Rectal smooth muscle tissue (tissue), 1 donor: ENCODE results near the gene NEK5.
"Not testable (repeated sequence)": the region's sequence is repeated elsewhere in the genome, so short reads cannot be mapped to it uniquely, and the experiment has no call there.

Experiments
- H3K27ac ChIP-seq: one replicate; pipeline ENCODE4 v1.7.0; 2013; ENCODE audit warnings: low read depth, low read length, inconsistent platforms
- H3K27me3 ChIP-seq: one replicate; pipeline ENCODE4 v1.7.0; 2013; ENCODE audit warnings: low read length; ENCODE audit not compliant: control insufficient read depth, insufficient read depth
- H3K36me3 ChIP-seq: one replicate; pipeline ENCODE4 v1.7.0; 2013; ENCODE audit warnings: low read length; ENCODE audit not compliant: control insufficient read depth, insufficient read depth
- H3K4me1 ChIP-seq: one replicate; pipeline ENCODE4 v1.7.0; 2013; ENCODE audit warnings: low read length; ENCODE audit not compliant: control insufficient read depth, insufficient read depth
- H3K4me3 ChIP-seq: one replicate; pipeline ENCODE4 v1.7.0; 2013; ENCODE audit warnings: low read length
- H3K9ac ChIP-seq: one replicate; pipeline ENCODE4 v1.7.0; 2013; ENCODE audit warnings: low read length

The NEK5 gene

DNA sequence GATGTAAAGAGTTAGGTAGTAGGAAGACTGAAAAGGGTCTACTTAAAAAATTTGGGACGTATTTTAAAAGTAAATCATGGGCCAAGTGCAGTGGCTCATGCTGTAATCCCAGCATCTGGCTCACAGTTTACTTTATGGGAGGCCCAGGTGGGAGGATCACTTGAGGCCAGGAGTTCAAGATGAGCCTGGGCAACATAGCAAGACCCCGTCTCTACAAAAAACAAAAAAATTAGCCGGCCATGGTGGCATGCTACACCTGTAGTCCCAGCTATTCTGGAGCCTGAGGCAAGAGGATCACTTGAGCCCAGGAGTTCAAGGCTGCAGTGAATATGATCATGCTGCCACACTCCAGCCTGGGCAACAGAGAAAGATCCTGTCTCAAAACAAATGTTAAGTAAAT lies 81.4 kb downstream of the NEK5 start:
- Histone ChIP-seq H3K27me3 (no peaks in the 10 kb centered on the region), H3K36me3 (no peaks in the 10 kb centered on the region), H3K27ac (no peak overlapping the region), H3K9ac (no peak overlapping the region), H3K4me1 (no peaks in the 10 kb centered on the region), H3K4me3 (no peak overlapping the region)

DNA sequence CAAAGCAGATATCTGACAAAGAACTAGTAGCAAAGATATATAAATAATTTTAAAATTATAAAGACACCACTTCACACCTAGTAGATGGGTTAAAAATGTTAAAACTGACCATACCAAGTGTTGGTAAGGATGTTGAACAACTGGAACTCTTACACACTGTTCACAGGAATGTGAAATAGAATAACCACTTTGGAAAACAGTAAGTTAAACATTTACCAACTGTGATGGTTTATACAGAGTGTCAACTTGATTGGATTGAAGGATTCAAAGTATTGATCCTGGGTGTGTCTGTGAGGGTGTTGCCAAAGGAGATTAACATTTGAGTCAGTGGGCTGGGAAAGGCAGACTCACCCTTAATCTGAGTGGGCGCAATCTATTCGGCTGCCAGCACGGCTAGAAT lies 85.2 kb downstream of the NEK5 start:
- Histone ChIP-seq H3K4me3 (no peak overlapping the region), H3K9ac (no peak overlapping the region), H3K27ac (no peak overlapping the region), H3K27me3 (no peaks in the 10 kb centered on the region), H3K4me1 (no peaks in the 10 kb centered on the region), H3K36me3 (no peaks in the 10 kb centered on the region)

DNA sequence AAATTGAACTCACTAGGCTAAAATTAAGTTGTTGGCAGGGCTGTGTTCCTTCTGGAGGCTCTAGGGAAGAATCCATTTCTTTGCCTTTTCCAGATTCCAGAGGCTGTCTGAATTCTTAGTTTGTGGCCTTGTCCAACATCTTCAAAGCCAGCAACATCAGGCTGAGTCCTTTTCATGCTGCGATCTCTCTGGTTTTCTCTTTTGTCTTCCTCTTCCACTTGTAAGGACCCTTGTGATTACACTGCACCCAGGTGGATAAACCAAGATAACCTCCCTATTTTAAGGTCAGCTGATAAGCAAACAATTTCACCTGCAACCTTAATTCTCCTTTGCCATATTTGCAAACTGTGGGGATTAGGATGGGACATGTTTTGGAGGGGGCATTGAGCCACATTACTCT lies 92.8 kb downstream of the NEK5 start:
- no peaks in the 10 kb centered on the region for H3K4me1 ChIP-seq
- no peak overlapping the region for H3K27ac ChIP-seq
- no peaks in the 10 kb centered on the region for H3K27me3 ChIP-seq
- no peak overlapping the region for H3K4me3 ChIP-seq
- H3K9ac ChIP-seq: no peak overlapping the region
- H3K36me3 ChIP-seq: no peaks in the 10 kb centered on the region

DNA sequence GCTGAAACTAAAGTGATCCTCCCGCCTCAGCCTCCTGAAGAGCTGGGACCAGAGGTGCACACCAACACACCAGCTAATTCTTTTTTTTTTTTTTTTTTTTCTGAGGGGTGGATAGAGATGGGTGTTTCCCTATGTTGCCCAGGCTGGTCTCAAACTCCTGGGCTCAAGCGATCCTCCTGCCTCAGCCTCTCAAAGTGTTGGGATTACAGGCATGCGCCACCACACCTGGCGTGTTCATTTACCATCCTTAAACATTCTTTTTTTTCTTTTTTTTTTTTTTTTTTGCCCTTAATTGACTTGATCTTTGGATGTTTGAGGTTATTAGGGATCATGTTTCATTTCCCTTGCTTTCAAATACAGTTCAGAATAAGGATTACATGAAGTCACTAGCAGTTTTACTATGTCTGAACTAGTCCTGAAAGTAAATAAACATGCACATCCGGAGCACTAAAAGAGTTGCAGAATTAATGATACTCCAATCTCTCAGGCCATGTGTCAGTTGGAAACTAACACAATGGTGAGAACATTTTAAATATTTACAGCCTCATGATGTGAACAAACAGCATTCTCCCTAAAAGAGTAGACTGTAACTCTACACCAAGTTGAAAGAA lies 94.2 kb downstream of the NEK5 start:
- no peaks in the 10 kb centered on the region for H3K27me3 ChIP-seq
- no peak overlapping the region for H3K4me3 ChIP-seq
- no peak overlapping the region for H3K9ac ChIP-seq
- no peak overlapping the region for H3K27ac ChIP-seq
- no peaks in the 10 kb centered on the region for H3K4me1 ChIP-seq
- H3K36me3 ChIP-seq: no peaks in the 10 kb centered on the region

DNA sequence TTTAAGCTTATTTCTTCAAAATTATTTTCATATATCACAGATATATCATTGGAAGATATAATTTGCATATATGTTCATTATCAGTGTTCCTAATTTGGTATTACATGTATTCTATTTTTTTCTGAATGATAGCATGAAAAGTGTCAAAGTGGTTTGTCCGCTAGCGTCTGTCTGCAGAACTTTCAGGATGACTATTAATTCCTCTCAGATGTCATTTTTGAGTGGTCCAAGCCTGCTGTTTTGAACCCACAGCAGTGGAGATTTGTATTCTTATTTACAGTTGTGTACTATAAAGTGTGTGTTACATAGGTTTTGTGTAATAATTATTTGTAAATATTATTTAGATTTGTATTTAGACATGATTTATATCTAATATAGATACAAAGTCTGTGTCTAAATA lies 95.8 kb downstream of the NEK5 start:
- Histone ChIP-seq H3K9ac (no peak overlapping the region), H3K36me3 (no peaks in the 10 kb centered on the region), H3K4me1 (no peaks in the 10 kb centered on the region), H3K27me3 (no peaks in the 10 kb centered on the region), H3K4me3 (no peak overlapping the region), H3K27ac (no peak overlapping the region)

DNA sequence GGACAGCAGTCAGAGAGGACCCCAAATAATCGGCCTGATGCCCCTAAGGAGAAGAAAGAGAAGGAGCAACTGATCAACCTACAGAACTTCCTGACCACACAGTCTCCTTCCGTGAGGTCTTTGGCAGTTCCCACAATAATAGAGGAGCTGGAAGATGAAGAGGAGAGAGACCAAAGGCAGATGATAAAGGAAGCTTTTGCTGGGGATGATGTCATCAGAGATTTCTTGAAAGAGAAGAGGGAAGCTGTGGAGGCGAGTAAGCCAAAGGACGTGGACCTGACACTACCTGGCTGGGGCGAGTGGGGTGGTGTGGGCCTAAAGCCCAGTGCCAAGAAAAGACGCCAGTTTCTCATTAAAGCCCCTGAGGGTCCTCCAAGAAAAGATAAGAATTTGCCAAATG lies 98.5 kb downstream of the NEK5 start:
- not testable (repeated sequence) for H3K27ac ChIP-seq, H3K27me3 ChIP-seq, H3K4me1 ChIP-seq, H3K9ac ChIP-seq, H3K36me3 ChIP-seq, H3K4me3 ChIP-seq

DNA sequence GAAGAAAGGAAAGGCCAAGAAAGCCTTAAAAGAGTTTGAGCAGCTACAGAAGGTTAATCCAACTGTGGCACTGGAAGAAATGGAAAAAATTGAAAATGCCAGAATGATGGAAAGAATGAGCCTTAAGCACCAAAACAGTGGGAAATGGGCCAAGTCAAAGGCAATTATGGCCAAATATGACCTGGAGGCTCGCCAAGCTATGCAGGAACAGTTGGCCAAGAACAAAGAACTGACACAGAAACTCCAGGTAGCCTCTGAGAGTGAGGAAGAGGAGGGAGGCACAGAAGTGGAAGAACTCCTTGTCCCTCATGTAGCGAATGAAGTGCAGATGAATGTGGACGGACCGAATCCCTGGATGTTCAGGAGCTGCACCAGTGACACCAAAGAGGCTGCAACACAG lies 99.3 kb downstream of the NEK5 start:
- no peak overlapping the region for H3K9ac ChIP-seq
- H3K27ac ChIP-seq: no peak overlapping the region
- H3K27me3 ChIP-seq: no peaks in the 10 kb centered on the region
- H3K4me1 ChIP-seq: no peaks in the 10 kb centered on the region
- H3K36me3 ChIP-seq: no peaks in the 10 kb centered on the region
- no peak overlapping the region for H3K4me3 ChIP-seq

DNA sequence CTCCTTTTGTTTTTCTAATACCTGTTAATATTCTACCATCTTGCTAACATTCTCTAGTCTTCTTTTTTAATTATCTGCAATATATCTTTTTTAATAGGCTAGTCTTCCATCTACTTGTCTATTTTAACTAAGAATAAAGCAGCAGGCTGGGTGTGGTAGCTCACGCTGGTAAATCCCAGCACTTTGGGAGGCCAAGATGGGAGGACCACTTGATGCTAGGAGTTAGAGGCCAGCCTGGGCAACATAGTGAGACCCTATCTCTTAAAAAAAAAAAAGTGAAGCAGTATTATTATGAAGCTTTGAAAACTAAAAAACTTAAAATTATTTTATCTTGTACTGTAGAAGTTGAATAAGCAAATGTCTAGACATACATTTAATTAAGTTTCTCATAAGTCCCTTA lies 101.0 kb downstream of the NEK5 start:
- H3K9ac ChIP-seq: no peak overlapping the region
- no peaks in the 10 kb centered on the region for H3K36me3 ChIP-seq
- no peaks in the 10 kb centered on the region for H3K27me3 ChIP-seq
- H3K27ac ChIP-seq: no peak overlapping the region
- H3K4me3 ChIP-seq: no peak overlapping the region
- no peaks in the 10 kb centered on the region for H3K4me1 ChIP-seq

DNA sequence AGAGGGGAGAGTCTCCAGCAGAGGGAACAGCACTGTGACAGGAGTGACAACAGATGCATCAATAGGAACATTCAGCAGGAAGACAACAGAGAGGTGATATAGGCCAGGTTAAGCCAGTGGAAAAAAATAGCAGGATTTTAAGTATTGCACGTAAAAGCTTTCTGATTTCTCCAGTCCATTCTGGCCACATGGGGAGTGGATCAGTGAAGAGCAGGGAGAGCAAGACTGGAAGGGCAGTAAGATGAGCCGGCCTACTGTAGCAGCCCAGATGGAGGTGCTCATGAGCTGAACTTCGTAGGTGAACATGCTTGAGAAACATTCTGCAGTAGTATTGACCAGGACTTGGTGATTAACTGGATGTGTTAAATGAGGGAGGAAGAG lies 102.6 kb downstream of the NEK5 start:
- Histone ChIP-seq H3K27me3 (no peaks in the 10 kb centered on the region), H3K27ac (no peak overlapping the region), H3K4me3 (no peak overlapping the region), H3K4me1 (no peaks in the 10 kb centered on the region), H3K9ac (no peak overlapping the region), H3K36me3 (no peaks in the 10 kb centered on the region)

DNA sequence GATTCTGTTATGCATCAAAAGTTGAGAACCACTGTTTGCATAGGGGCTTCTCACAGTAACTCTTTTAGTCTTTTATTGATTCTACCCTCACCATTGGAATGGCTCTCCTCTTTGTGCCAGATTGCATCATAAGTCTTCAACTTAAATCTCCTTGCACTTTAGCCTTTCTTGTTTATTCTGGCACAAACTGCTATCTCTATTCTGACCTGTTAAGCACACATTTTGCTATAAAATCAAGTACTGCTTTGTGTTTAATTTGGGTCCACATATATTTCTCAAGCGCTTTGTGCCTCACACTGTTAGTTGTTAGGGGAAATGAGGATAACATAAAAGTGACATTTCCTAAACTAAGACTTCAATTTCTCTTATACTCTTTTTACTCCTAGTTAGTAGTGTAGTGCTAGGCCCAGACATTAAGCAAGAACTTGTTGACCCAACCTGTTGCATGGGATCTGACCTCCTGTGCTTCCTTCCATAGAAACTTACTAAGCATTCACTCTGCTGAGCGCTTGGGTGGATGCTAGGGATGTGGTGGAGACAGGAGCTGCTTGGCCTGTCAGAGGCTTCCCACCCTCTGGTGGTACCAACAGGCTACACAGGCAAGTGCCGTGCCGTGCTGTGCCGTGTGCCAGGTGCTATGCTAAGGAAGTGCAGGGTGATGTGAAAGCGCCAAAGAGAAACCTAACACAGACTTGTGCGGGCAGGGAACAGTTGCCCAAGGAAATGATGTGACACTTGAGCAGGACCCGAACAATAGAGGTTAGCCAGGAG lies 103.2 kb downstream of the NEK5 start:
- no peak overlapping the region for H3K9ac ChIP-seq
- no peak overlapping the region for H3K4me3 ChIP-seq
- H3K27ac ChIP-seq: no peak overlapping the region
- H3K4me1 ChIP-seq: no peaks in the 10 kb centered on the region
- no peaks in the 10 kb centered on the region for H3K27me3 ChIP-seq
- H3K36me3 ChIP-seq: no peaks in the 10 kb centered on the region

DNA sequence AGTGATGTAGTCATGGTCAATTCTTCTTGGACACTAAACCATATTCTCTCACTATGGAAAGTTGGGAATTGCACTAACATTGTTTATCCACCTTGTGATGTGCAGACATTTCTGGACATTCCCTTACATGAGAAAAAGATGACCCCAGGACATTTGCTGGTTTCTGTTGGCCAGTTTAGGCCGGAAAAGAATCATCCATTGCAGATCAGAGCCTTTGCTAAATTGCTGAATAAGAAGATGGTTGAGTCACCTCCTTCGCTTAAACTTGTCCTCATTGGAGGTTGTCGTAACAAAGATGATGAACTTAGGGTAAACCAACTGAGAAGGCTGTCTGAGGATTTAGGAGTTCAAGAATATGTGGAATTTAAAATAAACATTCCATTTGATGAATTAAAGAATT lies 104.4 kb downstream of the NEK5 start, which contains the start of gene UTP14C:
TSS of gene UTP14C (plus strand) at position 211 of the 400 bp plus-strand sequence. CDS start 4,114 bp downstream, outside the sequence.
- no peaks in the 10 kb centered on the region for H3K36me3 ChIP-seq

DNA sequence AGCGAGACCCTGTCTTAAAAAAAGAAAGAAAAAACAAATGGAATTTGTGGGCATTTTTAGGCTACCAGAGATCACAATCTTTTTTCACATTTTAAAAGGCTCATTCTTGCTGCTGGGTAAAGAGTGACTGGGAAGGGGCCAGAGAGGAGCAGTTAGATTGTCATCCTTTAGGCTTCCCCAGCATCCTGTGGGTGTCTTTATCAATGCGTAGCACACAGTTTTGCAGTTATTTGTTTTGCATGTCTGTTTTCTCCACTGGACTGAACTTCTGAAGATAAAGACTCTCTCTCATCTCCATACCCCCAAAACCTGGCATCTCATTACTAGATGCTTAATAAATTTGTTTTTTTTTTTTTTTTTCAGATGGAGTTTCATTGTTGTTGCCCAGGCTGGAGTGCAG lies 106.5 kb downstream of the NEK5 start:
- H3K27me3 ChIP-seq: no peaks in the 10 kb centered on the region
- no peak overlapping the region for H3K27ac ChIP-seq
- no peak overlapping the region for H3K4me3 ChIP-seq
- no peaks in the 10 kb centered on the region for H3K4me1 ChIP-seq
- H3K36me3 ChIP-seq: no peaks in the 10 kb centered on the region
- no peak overlapping the region for H3K9ac ChIP-seq

More for the DNA sequence above, 104.4 kb downstream of the NEK5 start, which contains the start of gene UTP14C:
- Histone ChIP-seq H3K27me3 (no peaks in the 10 kb centered on the region), H3K4me3 (no peak within 1 kb of the TSS), H3K27ac (no peak within 1 kb of the TSS), H3K4me1 (no peaks in the 10 kb centered on the region), H3K9ac (no peak within 1 kb of the TSS)

DNA sequence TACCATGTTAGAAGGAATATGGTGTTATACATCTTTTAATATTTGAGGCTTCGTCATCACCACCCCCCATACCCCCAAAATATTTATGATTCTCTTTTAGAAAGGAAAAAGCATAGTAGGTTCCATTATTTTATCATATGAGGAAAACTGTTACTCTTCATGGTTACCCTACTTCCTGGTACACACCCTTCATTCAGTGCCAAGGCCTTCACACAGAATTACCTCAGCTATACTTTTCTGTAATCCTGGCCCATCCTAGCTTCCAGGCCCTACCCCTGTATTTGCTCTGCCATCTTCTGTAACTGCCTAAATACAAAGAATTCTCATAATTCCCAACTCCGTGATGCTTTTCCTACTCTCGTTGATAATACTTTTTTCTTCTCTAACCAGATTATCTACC lies 108.7 kb downstream of the NEK5 start:
- no peaks in the 10 kb centered on the region for H3K36me3 ChIP-seq
- H3K4me1 ChIP-seq: no peaks in the 10 kb centered on the region
- H3K27me3 ChIP-seq: no peaks in the 10 kb centered on the region
- no peak overlapping the region for H3K9ac ChIP-seq
- no peak overlapping the region for H3K4me3 ChIP-seq
- H3K27ac ChIP-seq: no peak overlapping the region
